ENCODE data around the gene KHDRBS2.

The KHDRBS2 gene

DNA sequence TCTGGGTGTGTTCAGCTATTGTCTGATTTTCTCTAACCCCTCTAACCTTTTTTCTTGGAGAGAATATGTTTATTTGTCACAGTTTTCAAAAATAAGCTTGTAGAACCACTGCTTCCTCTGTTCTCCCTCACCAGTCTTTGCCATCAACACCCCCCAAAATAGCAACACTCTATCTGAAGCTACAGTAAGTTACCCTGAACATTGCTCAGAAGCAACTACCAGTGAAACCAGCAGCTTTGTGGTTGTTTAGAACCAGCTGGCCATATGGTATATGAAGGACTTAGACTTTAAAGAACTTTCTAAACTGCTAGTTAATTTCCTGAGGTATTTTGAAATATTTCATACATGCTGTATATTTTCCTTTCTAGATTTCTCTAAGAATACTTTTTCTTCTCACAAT, 242.9 kb downstream of the KHDRBS2 start:
- H3K27me3 ChIP-seq, result no peaks in the 10 kb centered on the region
- H3K36me3 ChIP-seq, result no peaks in the 10 kb centered on the region
- H4K20me1 ChIP-seq, result no peaks in the 10 kb centered on the region
- H3K4me2 ChIP-seq, result peak overlapping the region; percentile 5; the same call in 1 of the 2 replicates
- no peaks in the 10 kb centered on the region for H3K9me3 ChIP-seq
- H3K4me3 ChIP-seq, result no peak overlapping the region
- H3K4me1 ChIP-seq, result 0 out of 2 replicates have a peak, but pooled peaks cover 6% of the 10 kb centered on the region
- TF ChIP-seq Cebpa-rat (IDR thresholded peaks at IDR 0.05), result no peak
- H3K27ac ChIP-seq, result no peak overlapping the region
- no peak overlapping the region for H3K9ac ChIP-seq

DNA sequence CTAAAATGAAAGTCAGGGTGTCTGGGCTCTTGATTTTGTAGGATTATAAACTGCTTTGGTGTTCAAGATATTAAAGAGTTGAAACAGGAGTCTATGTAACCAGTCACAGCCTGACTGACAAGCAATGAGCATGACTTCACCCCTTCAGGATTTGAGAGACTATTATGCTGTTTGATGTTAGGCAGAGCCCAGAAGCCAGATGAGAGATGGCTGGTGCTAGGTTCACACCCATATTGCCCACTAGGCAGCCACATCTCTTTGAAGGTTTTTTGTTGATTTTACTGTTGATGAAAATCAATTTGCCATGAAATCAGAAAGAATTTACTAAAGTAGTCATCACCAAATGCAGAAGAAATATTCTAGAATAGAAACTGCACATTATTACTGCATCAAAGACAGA, 243.6 kb downstream of the KHDRBS2 start:
- Histone ChIP-seq H4K20me1 (no peaks in the 10 kb centered on the region), H3K9me3 (no peaks in the 10 kb centered on the region), H3K27me3 (no peaks in the 10 kb centered on the region), H3K4me1 (0 out of 2 replicates have a peak, but pooled peaks cover 6% of the 10 kb centered on the region), H3K4me3 (no peak overlapping the region), H3K9ac (no peak overlapping the region), H3K36me3 (no peaks in the 10 kb centered on the region), H3K27ac (no peak overlapping the region), H3K4me2 (no peak overlapping the region)
- no peak for TF ChIP-seq Cebpa-rat (IDR thresholded peaks at IDR 0.05)

DNA sequence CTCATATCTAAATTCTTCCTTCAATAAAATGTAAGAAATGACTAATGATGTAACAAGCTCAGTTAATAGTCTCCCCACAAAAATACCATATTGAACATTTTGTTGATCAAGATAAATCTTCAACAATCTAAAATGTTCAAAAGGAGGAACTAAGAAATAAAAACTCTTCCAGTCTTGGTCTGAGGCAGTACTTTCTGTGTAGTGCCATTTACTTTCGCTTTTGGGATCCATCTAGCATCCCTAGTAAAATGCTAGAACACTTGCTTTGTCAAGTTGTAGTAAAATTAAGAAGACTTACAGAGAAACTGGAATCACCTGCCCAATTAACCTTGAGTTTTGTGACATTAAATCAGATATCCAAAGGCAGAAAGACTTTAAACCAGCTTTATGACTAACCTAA, 246.4 kb downstream of the KHDRBS2 start:
- H3K4me3 ChIP-seq, result no peak overlapping the region
- no peak for TF ChIP-seq Cebpa-rat (IDR thresholded peaks at IDR 0.05)
- 0 out of 2 replicates have a peak, but pooled peaks cover 6% of the 10 kb centered on the region for H3K4me1 ChIP-seq
- H4K20me1 ChIP-seq, result no peaks in the 10 kb centered on the region
- H3K4me2 ChIP-seq, result no peak overlapping the region
- no peaks in the 10 kb centered on the region for H3K9me3 ChIP-seq
- H3K9ac ChIP-seq, result no peak overlapping the region
- no peak overlapping the region for H3K27ac ChIP-seq
- H3K36me3 ChIP-seq, result no peaks in the 10 kb centered on the region
- H3K27me3 ChIP-seq, result no peaks in the 10 kb centered on the region

DNA sequence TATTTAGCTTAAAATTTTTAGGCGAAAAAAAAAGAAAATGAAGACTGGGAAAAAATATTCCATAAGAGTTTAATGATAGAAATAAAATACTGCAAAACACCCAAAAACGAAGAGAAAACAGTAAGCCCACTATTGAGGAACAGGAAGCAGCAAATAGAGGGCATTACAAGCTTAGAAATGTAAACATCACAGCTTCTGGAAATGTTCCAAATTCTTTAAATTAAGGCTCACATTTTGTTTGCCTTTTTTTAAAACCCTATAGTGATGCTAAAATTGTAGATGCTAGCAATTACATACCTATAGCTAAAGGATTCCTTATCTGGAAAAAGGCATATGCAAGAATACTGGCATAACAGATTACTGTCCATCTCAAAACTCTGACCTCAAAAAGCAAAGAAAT, 248.6 kb downstream of the KHDRBS2 start:
- Histone ChIP-seq H3K27me3 (no peaks in the 10 kb centered on the region), H3K9ac (no peak overlapping the region), H3K9me3 (no peaks in the 10 kb centered on the region), H3K4me3 (no peak overlapping the region), H3K27ac (no peak overlapping the region), H3K4me2 (no peak overlapping the region), H3K36me3 (no peaks in the 10 kb centered on the region), H4K20me1 (no peaks in the 10 kb centered on the region), H3K4me1 (no peaks in the 10 kb centered on the region)
- TF ChIP-seq Cebpa-rat (IDR thresholded peaks at IDR 0.05), result no peak

DNA sequence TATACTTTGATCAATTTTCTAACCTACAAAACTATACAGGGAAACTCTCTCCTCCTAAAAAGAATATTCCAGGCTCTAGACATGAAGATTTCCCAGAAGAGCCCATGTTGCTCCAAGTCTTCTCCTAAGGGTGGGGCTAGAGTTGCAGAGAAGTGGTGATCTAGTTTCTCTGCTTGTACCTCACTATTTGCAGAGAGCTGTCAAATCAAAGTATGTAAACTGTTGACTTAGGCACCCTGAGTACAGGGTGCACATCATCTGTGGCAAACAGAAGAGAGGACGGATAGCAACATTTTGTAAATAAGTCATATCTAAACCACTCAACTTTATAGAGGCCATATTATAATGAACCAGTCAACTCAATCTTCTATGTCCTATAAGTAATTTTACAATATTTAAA, 250.1 kb downstream of the KHDRBS2 start:
- no peak overlapping the region for H3K4me2 ChIP-seq
- no peak for TF ChIP-seq Cebpa-rat (IDR thresholded peaks at IDR 0.05)
- H3K9me3 ChIP-seq, result no peaks in the 10 kb centered on the region
- no peaks in the 10 kb centered on the region for H4K20me1 ChIP-seq
- no peak overlapping the region for H3K4me3 ChIP-seq
- H3K36me3 ChIP-seq, result no peaks in the 10 kb centered on the region
- H3K4me1 ChIP-seq, result no peaks in the 10 kb centered on the region
- H3K9ac ChIP-seq, result no peak overlapping the region
- no peak overlapping the region for H3K27ac ChIP-seq
- H3K27me3 ChIP-seq, result no peaks in the 10 kb centered on the region

DNA sequence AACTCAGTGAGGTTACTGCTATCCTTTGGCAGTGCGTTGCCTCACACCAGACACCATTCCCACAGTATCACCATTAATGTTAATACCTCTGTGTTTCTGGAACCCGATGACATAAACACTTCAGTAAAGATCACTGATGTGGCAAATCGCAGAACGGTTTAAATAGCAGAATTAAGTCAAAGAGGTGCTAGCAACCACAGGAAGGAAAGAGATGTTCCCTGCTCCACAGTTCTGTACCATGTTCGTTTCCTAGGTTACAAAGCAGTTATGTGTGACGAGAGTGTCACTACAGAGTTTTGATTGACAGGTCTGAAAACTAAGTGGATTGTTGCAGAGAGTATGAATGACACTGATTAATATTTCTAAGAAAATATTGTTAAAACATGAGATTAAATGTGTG, 272.3 kb downstream of the KHDRBS2 start:
- H3K27me3 ChIP-seq, result no peaks in the 10 kb centered on the region
- no peaks in the 10 kb centered on the region for H4K20me1 ChIP-seq
- H3K36me3 ChIP-seq, result no peaks in the 10 kb centered on the region
- H3K9ac ChIP-seq, result no peak overlapping the region
- no peak overlapping the region for H3K27ac ChIP-seq
- no peak for TF ChIP-seq Cebpa-rat (IDR thresholded peaks at IDR 0.05)
- no peak overlapping the region for H3K4me3 ChIP-seq
- H3K4me2 ChIP-seq, result peak overlapping the region; percentile 55
- peaks cover 13% of the 10 kb centered on the region for H3K9me3 ChIP-seq
- peaks cover 7% of the 10 kb centered on the region for H3K4me1 ChIP-seq

DNA sequence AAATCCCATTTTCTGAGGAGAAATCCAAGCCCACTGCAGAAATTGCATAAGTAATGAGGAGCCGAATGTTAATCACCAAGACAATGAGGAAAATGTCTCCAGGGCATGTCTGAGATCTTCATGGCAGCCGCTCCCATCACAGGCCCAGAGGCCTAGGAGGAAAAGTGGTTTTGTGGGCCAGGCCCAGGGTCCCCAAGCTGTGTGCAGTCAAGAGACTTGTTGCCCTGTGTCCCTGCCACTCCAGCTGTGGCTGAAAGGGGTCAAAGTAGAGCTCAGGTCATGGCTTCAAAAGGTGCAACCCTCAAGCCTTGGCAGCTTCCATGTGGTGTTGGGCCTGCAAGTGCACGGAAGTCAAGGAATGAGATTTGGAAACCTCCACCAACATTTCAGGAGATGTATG, 276.6 kb downstream of the KHDRBS2 start:
- Histone ChIP-seq H3K4me1 (peaks cover 7% of the 10 kb centered on the region), H3K27me3 (no peaks in the 10 kb centered on the region), H4K20me1 (no peaks in the 10 kb centered on the region), H3K36me3 (no peaks in the 10 kb centered on the region), H3K27ac (no peak overlapping the region), H3K9me3 (peaks cover 18% of the 10 kb centered on the region), H3K9ac (no peak overlapping the region), H3K4me2 (no peak overlapping the region), H3K4me3 (no peak overlapping the region)
- no peak for TF ChIP-seq Cebpa-rat (IDR thresholded peaks at IDR 0.05)

DNA sequence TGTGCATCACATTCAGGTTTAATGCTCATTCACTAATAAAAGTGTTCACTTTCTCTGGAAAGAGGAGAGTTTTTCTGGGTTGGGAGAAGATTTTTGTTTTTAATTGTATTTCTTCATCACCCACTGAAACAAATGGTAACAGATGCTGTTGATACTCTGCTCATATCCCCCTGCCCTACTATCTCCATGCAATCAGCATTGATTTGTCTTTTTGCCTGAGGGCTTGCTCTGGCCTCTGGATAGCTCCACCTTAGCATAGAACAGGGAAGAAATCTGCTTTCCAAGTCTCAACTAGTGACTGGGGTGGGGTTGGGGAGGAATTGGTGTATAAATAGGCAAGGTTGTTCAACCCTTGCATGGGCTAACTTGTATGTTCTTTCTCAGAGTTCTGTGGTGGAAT, 296.4 kb downstream of the KHDRBS2 start:
- TF ChIP-seq Cebpa-rat (IDR thresholded peaks at IDR 0.05), result no peak
- Histone ChIP-seq H3K4me1 (no peaks in the 10 kb centered on the region), H3K27ac (no peak overlapping the region), H3K36me3 (no peaks in the 10 kb centered on the region), H3K9ac (no peak overlapping the region), H3K9me3 (no peaks in the 10 kb centered on the region), H3K4me2 (no peak overlapping the region), H3K27me3 (no peaks in the 10 kb centered on the region), H3K4me3 (no peak overlapping the region), H4K20me1 (no peaks in the 10 kb centered on the region)

DNA sequence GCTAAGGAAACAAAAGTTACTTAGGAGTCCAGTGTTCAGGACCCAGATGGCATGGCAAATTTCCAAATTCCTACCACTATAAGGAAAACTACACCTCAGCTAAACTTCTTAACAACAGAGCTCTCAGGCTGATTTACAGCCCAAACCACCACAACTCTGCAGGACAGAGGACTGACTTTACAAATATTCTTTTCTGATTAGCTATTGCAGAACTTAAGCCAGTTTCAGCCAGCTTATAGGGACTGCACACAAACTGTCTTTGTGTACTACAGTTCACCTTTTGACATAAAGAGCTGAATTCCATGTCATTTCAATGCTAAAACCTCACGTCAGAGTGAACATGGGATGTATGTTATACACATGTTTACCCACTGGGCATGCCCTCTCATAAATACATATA, 305.4 kb downstream of the KHDRBS2 start:
- Histone ChIP-seq H3K27me3 (no peaks in the 10 kb centered on the region), H3K36me3 (no peaks in the 10 kb centered on the region)

DNA sequence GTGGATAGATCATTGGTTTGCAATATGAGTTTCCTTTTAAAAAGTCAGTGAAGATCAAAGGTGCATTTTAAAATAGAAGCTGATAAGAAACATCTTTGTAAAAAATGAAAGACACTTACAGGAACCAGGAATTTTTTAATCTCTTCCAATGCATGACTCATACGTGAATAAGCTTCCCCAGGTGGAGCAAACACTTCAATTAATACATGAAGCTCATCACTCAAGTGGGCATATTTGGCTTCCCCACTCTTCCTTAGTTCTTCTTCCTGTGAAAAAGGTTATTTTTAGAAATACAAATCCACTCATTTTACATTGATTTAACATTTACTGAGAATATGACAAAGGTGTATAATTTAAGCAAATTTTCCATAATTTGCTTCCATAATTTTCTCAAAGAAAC, 308.1 kb downstream of the KHDRBS2 start:
- Histone ChIP-seq H3K27ac (no peak overlapping the region), H3K4me2 (no peak overlapping the region), H3K4me1 (no peaks in the 10 kb centered on the region), H4K20me1 (no peaks in the 10 kb centered on the region), H3K4me3 (no peak overlapping the region), H3K36me3 (no peaks in the 10 kb centered on the region), H3K9ac (no peak overlapping the region), H3K27me3 (no peaks in the 10 kb centered on the region), H3K9me3 (no peaks in the 10 kb centered on the region)
- no peak for TF ChIP-seq Cebpa-rat (IDR thresholded peaks at IDR 0.05)

More for the DNA sequence above, 305.4 kb downstream of the KHDRBS2 start:
- Histone ChIP-seq H3K4me1 (no peaks in the 10 kb centered on the region), H3K9ac (no peak overlapping the region), H3K27ac (no peak overlapping the region), H3K4me3 (no peak overlapping the region), H4K20me1 (no peaks in the 10 kb centered on the region), H3K9me3 (no peaks in the 10 kb centered on the region), H3K4me2 (no peak overlapping the region)
- no peak for TF ChIP-seq Cebpa-rat (IDR thresholded peaks at IDR 0.05)

DNA sequence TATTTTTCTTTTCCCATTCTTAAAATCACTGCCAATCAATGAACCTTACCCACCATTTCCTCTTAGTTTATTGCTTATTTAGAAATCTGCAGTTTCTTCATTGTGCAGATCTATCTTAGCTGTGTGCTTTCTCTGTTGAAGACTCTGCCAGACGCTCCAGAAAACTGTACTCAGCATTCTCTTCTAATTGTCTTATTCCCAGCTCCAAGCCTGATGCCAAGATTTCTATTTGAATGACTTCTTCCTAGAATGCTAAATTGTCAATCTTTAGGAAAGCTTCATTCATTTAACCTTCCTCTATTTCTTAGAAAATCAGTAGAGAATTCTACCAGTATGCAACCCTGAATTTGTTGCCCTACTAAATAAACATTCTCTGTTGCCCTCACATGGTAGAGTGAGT, 308.9 kb downstream of the KHDRBS2 start:
- H3K4me2 ChIP-seq, result no peak overlapping the region
- TF ChIP-seq Cebpa-rat (IDR thresholded peaks at IDR 0.05), result no peak
- H3K36me3 ChIP-seq, result no peaks in the 10 kb centered on the region
- no peaks in the 10 kb centered on the region for H3K4me1 ChIP-seq
- H4K20me1 ChIP-seq, result no peaks in the 10 kb centered on the region
- H3K9me3 ChIP-seq, result no peaks in the 10 kb centered on the region
- H3K4me3 ChIP-seq, result no peak overlapping the region
- H3K27ac ChIP-seq, result no peak overlapping the region
- H3K27me3 ChIP-seq, result no peaks in the 10 kb centered on the region
- H3K9ac ChIP-seq, result no peak overlapping the region
